Anterior cingulate cortex (tissue), 58 donors: ENCODE data around the gene CCNJL.

ENCODE experiments used
- DNase-seq, 58 donors: peaks; one replicate each; lab custom pipeline; 2025; lab: John Stamatoyannopoulos, UW

The CCNJL gene

GRCh38 chr5:160233215-160233614, 79.1 kb downstream of the CCNJL start:
- no peak for DNase-seq

GRCh38 chr5:160231783-160232342, 80.5 kb downstream of the CCNJL start:
- DNase-seq, result no peak

GRCh38 chr5:160230686-160231527, 81.5 kb downstream of the CCNJL start:
- DNase-seq, result peak in 3 of 58 donors; percentile 6 to 33 (median 11)

GRCh38 chr5:160229190-160229742, 83.1 kb downstream of the CCNJL start, which contains the start of gene FABP6:
FABP6 (plus strand) TSS chr5:160229506; CDS start chr5:160229558, 52 bp downstream.
- no peak for DNase-seq

- no peak for DNase-seq
These were observed 85.4 kb downstream of the CCNJL start for GRCh38 chr5:160227012-160227411.

- DNase-seq, result no peak
These were observed 91.3 kb downstream of the CCNJL start for GRCh38 chr5:160221082-160221481.

- no peak for DNase-seq
These were observed 93.0 kb downstream of the CCNJL start for GRCh38 chr5:160219356-160219755.

- peak in 3 of 58 donors; percentile 1 to 10 (median 2) for DNase-seq
These were observed 98.8 kb downstream of the CCNJL start for GRCh38 chr5:160213537-160213936.

- DNase-seq, result no peak
These were observed 101.0 kb downstream of the CCNJL start for GRCh38 chr5:160211352-160211751.

- DNase-seq, result no peak
These were observed 101.8 kb downstream of the CCNJL start for GRCh38 chr5:160210606-160211005.

GRCh38 chr5:160209917-160210316, 102.4 kb downstream of the CCNJL start:
- no peak for DNase-seq

- DNase-seq, result no peak
These were observed 105.3 kb downstream of the CCNJL start for GRCh38 chr5:160207061-160207460.
